GM23338 (cell line): ENCODE data around the gene CSKMT. TPM values are rescaled to one million over a fixed set of nuclear protein-coding genes. Genes with fewer than 3 reads are reported as not detected.

Experiments used
- ATAC-seq: fragments of 200-7000 bp; cut with Tn5 transposase; 3 replicates; pipeline ENCODE4 v1.9.1; 2020
- DNase-seq: peaks from one replicate; pipeline ENCODE4 v3.0.0-alpha.2; 2015; ENCODE audit warnings: low spot score
- H2AFZ ChIP-seq: fragments of 200-600 bp; sonication (generic); 2 replicates; pipeline ENCODE4 v1.8.0; 2016; ENCODE audit warnings: antibody characterized with exemption, mild to moderate bottlenecking, moderate library complexity
- H3F3A ChIP-seq: fragments of 200-600 bp; sonication (generic); replicated peaks from 2 replicates; pipeline ENCODE4 v1.8.0; 2017; ENCODE audit warnings: antibody characterized with exemption, mixed run types, low read depth
- H3K27ac ChIP-seq: fragments of 200-600 bp; sonication (generic); 2 replicates; pipeline ENCODE4 v1.6.1; 2016; ENCODE audit warnings: low read depth
- H3K27me3 ChIP-seq: fragments of 200-600 bp; sonication (generic); 2 replicates; pipeline ENCODE4 v1.8.0; 2016; ENCODE audit warnings: mild to moderate bottlenecking, mixed run types, moderate library complexity; ENCODE audit not compliant: insufficient read depth
- H3K36me3 ChIP-seq: fragments of 200-600 bp; sonication (generic); 2 replicates; pipeline ENCODE4 v1.8.0; 2016; ENCODE audit warnings: mild to moderate bottlenecking; ENCODE audit not compliant: insufficient read depth
- H3K4me1 ChIP-seq: fragments of 200-600 bp; sonication (generic); 2 replicates; pipeline ENCODE4 v1.8.0; 2016; ENCODE audit warnings: mild to moderate bottlenecking, moderate library complexity; ENCODE audit not compliant: insufficient read depth
- H3K4me2 ChIP-seq: fragments of 200-600 bp; sonication (generic); 2 replicates; pipeline ENCODE4 v1.7.1; 2017; ENCODE audit warnings: mixed run types
- H3K4me3 ChIP-seq: fragments of 200-600 bp; sonication (generic); 2 replicates; pipeline ENCODE4 v1.6.1; 2016; ENCODE audit warnings: mixed run types
- H3K79me2 ChIP-seq: fragments of 200-600 bp; sonication (generic); replicated peaks from 2 replicates; pipeline ENCODE4 v1.8.0; 2017; ENCODE audit warnings: mild to moderate bottlenecking; ENCODE audit not compliant: insufficient read depth
- H3K9me2 ChIP-seq: fragments of 200-600 bp; sonication (generic); 2 replicates; pipeline ENCODE4 v1.8.0; 2017; ENCODE audit not compliant: insufficient read depth
- H4K20me1 ChIP-seq: fragments of 200-600 bp; sonication (generic); replicated peaks from 2 replicates; pipeline ENCODE4 v1.8.0; 2017; ENCODE audit warnings: mild to moderate bottlenecking; ENCODE audit not compliant: insufficient read depth
- H3K27ac Mint-ChIP-seq: 2 replicates; pipeline ENCODE4 v1.8.0; 2020; ENCODE audit warnings: inconsistent platforms, mild to moderate bottlenecking, moderate library complexity, mixed read lengths
- H3K27me3 Mint-ChIP-seq: 3 replicates; pipeline ENCODE4 v1.8.0; 2022; ENCODE audit warnings: low read depth, mild to moderate bottlenecking, moderate library complexity, mixed read lengths, inconsistent platforms; ENCODE audit not compliant: insufficient read depth, poor library complexity
- H3K36me3 Mint-ChIP-seq: 3 replicates; pipeline ENCODE4 v1.8.0; 2021; ENCODE audit warnings: low read depth, mild to moderate bottlenecking, inconsistent platforms, moderate library complexity, mixed read lengths
- H3K4me1 Mint-ChIP-seq: 3 replicates; pipeline ENCODE4 v1.8.0; 2020; ENCODE audit warnings: mild to moderate bottlenecking, inconsistent platforms, mixed read lengths
- H3K4me3 Mint-ChIP-seq: 3 replicates; pipeline ENCODE4 v1.8.0; 2021; ENCODE audit warnings: moderate library complexity, mild to moderate bottlenecking, inconsistent platforms, mixed read lengths
- H3K9me3 Mint-ChIP-seq: 3 replicates; pipeline ENCODE4 v1.8.0; 2020; ENCODE audit warnings: moderate library complexity, mild to moderate bottlenecking, inconsistent platforms, mixed read lengths
- CREB1 ChIP-seq: fragments of 250-450 bp; sonication (Bioruptor Pico); IDR thresholded peaks from 2 replicates; pipeline ENCODE4 v1.5.0; 2020; ENCODE audit warnings: low read depth, mild to moderate bottlenecking, moderate library complexity
- EZH2 ChIP-seq: fragments of 200-600 bp; sonication (generic); IDR thresholded peaks from one replicate; pipeline ENCODE4 v1.8.0; 2017; ENCODE audit warnings: antibody characterized with exemption, mild to moderate bottlenecking, low read depth; ENCODE audit not compliant: unreplicated experiment
- EZH2phosphoT487 ChIP-seq: fragments of 200-600 bp; sonication (generic); IDR thresholded peaks from one replicate; pipeline ENCODE4 v1.8.1; 2018; ENCODE audit warnings: antibody characterized with exemption; ENCODE audit not compliant: unreplicated experiment
- JUNB ChIP-seq: IDR thresholded peaks from one replicate; pipeline ENCODE4 v1.6.1; 2016; ENCODE audit warnings: antibody characterized with exemption; ENCODE audit not compliant: unreplicated experiment
- POLR2AphosphoS5 ChIP-seq: IDR thresholded peaks from 2 replicates; pipeline ENCODE4 v1.6.1; 2016; ENCODE audit warnings: antibody characterized with exemption, low read depth
- STAT1 ChIP-seq: IDR thresholded peaks from one replicate; pipeline ENCODE4 v1.6.1; 2016; ENCODE audit warnings: antibody characterized with exemption; ENCODE audit not compliant: unreplicated experiment
- ZNF331 ChIP-seq: fragments of 250-450 bp; sonication (Bioruptor Pico); IDR thresholded peaks from 2 replicates; pipeline ENCODE4 v1.5.0; 2020; ENCODE audit warnings: low read depth, mild to moderate bottlenecking, moderate library complexity
- polyA plus RNA-seq: library from polyadenylated mRNA; unstranded; fragments of >200 nt; fragmentation: Nextera tagmentation; extraction: Ambion mirVana; gene quantifications from 2 replicates; pipeline ENCODE4 v1.2.1, GENCODE V29; 2016
- total RNA-seq: library from RNA; depleted of rRNA; stranded (reverse); fragments of >200 nt; shearing (Covaris generic); gene quantifications from 2 replicates; pipeline ENCODE4 v1.2.3, GENCODE V29; 2014
- TF ChIP-seq, protein P1 (sequence below): fragments of 250-450 bp; sonication (Bioruptor Pico); IDR thresholded peaks from 2 replicates; pipeline ENCODE4 v1.5.0; 2020; ENCODE audit warnings: mild to moderate bottlenecking, moderate library complexity
- TF ChIP-seq, protein P2 (sequence below), 2 experiments: fragments of 200-600 bp in 1 of 2; sonication (generic) in 1 of 2; conservative IDR thresholded peaks; 2 replicates each; pipeline versions ENCODE4 v1.5.1 to v1.6.1; 2016 to 2017; ENCODE audit warnings: antibody characterized with exemption in 2 of 2, low read depth in 2 of 2, mild to moderate bottlenecking in 2 of 2, moderate library complexity in 1 of 2
- TF ChIP-seq, protein P3 (sequence below): IDR thresholded peaks from one replicate; pipeline ENCODE4 v1.6.1; 2018; ENCODE audit warnings: antibody characterized with exemption; ENCODE audit not compliant: unreplicated experiment
- TF ChIP-seq, protein P4 (sequence below): IDR thresholded peaks from 2 replicates; pipeline ENCODE4 v1.6.1; 2016; ENCODE audit warnings: antibody characterized with exemption

CSKMT gene
- total and polyA plus RNA-seq, 2 experiments from 2014 or later, result 8.0 to 25.6 TPM

DNA sequence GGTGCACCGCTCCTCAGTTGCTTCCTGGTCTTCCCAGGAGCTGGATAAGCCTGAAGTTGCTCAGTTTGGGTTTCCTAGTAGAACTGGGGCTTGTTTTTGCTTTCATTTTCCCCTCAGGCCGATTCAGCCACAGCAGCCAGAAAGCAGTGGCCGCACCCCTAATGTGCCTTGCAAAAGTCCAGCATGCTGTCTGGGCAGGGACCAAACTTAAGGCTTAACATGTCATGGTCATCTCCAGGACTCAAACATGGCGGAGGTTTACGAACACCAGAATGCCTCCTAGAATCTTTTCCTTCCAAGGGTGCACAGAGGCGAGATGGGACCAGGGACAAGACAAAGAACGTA lies 44.9 kb downstream of the CSKMT start (continued):
- TF ChIP-seq, protein P1, sequence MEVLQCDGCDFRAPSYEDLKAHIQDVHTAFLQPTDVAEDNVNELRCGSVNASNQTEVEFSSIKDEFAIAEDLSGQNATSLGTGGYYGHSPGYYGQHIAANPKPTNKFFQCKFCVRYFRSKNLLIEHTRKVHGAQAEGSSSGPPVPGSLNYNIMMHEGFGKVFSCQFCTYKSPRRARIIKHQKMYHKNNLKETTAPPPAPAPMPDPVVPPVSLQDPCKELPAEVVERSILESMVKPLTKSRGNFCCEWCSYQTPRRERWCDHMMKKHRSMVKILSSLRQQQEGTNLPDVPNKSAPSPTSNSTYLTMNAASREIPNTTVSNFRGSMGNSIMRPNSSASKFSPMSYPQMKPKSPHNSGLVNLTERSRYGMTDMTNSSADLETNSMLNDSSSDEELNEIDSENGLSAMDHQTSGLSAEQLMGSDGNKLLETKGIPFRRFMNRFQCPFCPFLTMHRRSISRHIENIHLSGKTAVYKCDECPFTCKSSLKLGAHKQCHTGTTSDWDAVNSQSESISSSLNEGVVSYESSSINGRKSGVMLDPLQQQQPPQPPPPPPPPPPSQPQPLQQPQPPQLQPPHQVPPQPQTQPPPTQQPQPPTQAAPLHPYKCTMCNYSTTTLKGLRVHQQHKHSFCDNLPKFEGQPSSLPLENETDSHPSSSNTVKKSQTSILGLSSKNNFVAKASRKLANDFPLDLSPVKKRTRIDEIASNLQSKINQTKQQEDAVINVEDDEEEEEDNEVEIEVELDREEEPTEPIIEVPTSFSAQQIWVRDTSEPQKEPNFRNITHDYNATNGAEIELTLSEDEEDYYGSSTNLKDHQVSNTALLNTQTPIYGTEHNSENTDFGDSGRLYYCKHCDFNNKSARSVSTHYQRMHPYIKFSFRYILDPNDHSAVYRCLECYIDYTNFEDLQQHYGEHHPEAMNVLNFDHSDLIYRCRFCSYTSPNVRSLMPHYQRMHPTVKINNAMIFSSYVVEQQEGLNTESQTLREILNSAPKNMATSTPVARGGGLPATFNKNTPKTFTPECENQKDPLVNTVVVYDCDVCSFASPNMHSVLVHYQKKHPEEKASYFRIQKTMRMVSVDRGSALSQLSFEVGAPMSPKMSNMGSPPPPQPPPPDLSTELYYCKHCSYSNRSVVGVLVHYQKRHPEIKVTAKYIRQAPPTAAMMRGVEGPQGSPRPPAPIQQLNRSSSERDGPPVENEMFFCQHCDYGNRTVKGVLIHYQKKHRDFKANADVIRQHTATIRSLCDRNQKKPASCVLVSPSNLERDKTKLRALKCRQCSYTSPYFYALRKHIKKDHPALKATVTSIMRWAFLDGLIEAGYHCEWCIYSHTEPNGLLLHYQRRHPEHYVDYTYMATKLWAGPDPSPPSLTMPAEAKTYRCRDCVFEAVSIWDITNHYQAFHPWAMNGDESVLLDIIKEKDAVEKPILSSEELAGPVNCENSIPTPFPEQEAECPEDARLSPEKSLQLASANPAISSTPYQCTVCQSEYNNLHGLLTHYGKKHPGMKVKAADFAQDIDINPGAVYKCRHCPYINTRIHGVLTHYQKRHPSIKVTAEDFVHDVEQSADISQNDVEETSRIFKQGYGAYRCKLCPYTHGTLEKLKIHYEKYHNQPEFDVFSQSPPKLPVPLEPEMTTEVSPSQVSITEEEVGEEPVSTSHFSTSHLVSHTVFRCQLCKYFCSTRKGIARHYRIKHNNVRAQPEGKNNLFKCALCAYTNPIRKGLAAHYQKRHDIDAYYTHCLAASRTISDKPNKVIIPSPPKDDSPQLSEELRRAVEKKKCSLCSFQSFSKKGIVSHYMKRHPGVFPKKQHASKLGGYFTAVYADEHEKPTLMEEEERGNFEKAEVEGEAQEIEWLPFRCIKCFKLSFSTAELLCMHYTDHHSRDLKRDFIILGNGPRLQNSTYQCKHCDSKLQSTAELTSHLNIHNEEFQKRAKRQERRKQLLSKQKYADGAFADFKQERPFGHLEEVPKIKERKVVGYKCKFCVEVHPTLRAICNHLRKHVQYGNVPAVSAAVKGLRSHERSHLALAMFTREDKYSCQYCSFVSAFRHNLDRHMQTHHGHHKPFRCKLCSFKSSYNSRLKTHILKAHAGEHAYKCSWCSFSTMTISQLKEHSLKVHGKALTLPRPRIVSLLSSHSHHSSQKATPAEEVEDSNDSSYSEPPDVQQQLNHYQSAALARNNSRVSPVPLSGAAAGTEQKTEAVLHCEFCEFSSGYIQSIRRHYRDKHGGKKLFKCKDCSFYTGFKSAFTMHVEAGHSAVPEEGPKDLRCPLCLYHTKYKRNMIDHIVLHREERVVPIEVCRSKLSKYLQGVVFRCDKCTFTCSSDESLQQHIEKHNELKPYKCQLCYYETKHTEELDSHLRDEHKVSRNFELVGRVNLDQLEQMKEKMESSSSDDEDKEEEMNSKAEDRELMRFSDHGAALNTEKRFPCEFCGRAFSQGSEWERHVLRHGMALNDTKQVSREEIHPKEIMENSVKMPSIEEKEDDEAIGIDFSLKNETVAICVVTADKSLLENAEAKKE (CRISPR knock-in tag), result no peak

DNA sequence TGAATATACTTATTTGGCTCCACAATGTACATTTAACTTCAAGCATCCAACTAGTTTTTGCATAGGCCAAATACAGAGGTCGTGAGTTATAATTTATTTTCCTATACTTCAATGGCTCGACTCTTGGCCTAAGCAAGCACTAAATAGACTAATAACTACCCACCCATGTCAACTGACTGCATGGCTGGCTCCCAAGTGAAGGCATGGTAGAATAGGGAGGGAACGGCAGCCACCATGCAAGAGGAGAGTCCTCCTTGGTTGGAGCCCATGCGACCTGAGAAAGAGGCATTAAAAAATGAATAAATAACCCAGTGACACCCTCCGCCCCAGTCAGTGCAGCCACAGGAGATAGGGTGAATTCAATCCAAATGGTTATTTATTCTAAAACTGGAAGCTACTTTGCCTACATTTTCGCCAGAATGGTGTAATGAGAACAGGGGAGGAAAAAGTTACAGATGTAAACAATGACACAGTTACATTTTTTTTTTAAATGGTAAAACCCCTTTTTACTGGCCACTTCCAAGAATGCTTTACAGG lies 47.2 kb downstream of the CSKMT start:
- no peak overlapping the region for H2AFZ ChIP-seq
- H3K27ac ChIP-seq, result no peak overlapping the region
- H3F3A ChIP-seq, result peaks cover 62% of the 10 kb centered on the region
- H4K20me1 ChIP-seq, result peaks cover 12% of the 10 kb centered on the region
- Mint-ChIP-seq H3K4me1 (peaks cover 68% of the 10 kb centered on the region), H3K27ac (peak overlapping the region; percentile 40), H3K9me3 (no peaks in the 10 kb centered on the region), H3K36me3 (peaks cover 71% of the 10 kb centered on the region), H3K4me3 (no peak overlapping the region), H3K27me3 (peaks cover 17% of the 10 kb centered on the region)
- no peak overlapping the region for H3K4me2 ChIP-seq
- H3K27me3 ChIP-seq, result no peaks in the 10 kb centered on the region
- peaks cover 56% of the 10 kb centered on the region for H3K36me3 ChIP-seq
- ATAC-seq (no peak), DNase-seq (no peak)
- H3K79me2 ChIP-seq, result peaks cover 13% of the 10 kb centered on the region; the same call in 1 of the 2 replicates
- H3K4me1 ChIP-seq, result peaks cover 28% of the 10 kb centered on the region
- H3K4me3 ChIP-seq, result no peak overlapping the region
- H3K9me2 ChIP-seq, result no peaks in the 10 kb centered on the region
- TF ChIP-seq, protein P2, sequence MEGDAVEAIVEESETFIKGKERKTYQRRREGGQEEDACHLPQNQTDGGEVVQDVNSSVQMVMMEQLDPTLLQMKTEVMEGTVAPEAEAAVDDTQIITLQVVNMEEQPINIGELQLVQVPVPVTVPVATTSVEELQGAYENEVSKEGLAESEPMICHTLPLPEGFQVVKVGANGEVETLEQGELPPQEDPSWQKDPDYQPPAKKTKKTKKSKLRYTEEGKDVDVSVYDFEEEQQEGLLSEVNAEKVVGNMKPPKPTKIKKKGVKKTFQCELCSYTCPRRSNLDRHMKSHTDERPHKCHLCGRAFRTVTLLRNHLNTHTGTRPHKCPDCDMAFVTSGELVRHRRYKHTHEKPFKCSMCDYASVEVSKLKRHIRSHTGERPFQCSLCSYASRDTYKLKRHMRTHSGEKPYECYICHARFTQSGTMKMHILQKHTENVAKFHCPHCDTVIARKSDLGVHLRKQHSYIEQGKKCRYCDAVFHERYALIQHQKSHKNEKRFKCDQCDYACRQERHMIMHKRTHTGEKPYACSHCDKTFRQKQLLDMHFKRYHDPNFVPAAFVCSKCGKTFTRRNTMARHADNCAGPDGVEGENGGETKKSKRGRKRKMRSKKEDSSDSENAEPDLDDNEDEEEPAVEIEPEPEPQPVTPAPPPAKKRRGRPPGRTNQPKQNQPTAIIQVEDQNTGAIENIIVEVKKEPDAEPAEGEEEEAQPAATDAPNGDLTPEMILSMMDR (conservative IDR thresholded peaks at IDR 0.05; ENCODE audit: low read depth in 2 of 2), result no peak
- TF ChIP-seq POLR2AphosphoS5 (no peak), ZNF331 (CRISPR knock-in tag) (no peak), EZH2phosphoT487 (no peak), EZH2 (no peak), STAT1 (no peak), CREB1 (CRISPR knock-in tag) (no peak), JUNB (no peak)
- TF ChIP-seq, protein P3, sequence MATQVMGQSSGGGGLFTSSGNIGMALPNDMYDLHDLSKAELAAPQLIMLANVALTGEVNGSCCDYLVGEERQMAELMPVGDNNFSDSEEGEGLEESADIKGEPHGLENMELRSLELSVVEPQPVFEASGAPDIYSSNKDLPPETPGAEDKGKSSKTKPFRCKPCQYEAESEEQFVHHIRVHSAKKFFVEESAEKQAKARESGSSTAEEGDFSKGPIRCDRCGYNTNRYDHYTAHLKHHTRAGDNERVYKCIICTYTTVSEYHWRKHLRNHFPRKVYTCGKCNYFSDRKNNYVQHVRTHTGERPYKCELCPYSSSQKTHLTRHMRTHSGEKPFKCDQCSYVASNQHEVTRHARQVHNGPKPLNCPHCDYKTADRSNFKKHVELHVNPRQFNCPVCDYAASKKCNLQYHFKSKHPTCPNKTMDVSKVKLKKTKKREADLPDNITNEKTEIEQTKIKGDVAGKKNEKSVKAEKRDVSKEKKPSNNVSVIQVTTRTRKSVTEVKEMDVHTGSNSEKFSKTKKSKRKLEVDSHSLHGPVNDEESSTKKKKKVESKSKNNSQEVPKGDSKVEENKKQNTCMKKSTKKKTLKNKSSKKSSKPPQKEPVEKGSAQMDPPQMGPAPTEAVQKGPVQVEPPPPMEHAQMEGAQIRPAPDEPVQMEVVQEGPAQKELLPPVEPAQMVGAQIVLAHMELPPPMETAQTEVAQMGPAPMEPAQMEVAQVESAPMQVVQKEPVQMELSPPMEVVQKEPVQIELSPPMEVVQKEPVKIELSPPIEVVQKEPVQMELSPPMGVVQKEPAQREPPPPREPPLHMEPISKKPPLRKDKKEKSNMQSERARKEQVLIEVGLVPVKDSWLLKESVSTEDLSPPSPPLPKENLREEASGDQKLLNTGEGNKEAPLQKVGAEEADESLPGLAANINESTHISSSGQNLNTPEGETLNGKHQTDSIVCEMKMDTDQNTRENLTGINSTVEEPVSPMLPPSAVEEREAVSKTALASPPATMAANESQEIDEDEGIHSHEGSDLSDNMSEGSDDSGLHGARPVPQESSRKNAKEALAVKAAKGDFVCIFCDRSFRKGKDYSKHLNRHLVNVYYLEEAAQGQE, result no peak
- TF ChIP-seq, protein P4, sequence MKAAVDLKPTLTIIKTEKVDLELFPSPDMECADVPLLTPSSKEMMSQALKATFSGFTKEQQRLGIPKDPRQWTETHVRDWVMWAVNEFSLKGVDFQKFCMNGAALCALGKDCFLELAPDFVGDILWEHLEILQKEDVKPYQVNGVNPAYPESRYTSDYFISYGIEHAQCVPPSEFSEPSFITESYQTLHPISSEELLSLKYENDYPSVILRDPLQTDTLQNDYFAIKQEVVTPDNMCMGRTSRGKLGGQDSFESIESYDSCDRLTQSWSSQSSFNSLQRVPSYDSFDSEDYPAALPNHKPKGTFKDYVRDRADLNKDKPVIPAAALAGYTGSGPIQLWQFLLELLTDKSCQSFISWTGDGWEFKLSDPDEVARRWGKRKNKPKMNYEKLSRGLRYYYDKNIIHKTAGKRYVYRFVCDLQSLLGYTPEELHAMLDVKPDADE, result no peak
